ENCODE results near the gene RAP2B.

RAP2B gene

GRCh38 chr3:153150991-153151390 is 11.0 kb upstream of the RAP2B start:
- no peak for TF ChIP-seq CTCF (IDR thresholded peaks at IDR 0.05)

- no peak for TF ChIP-seq CTCF (IDR thresholded peaks at IDR 0.05)
Measured at GRCh38 chr3:153158189-153158588, 3.8 kb upstream of the RAP2B start.

- TF ChIP-seq CTCF (IDR thresholded peaks at IDR 0.05), result no peak
Measured at GRCh38 chr3:153158961-153159735, 2.9 kb upstream of the RAP2B start.

DNA sequence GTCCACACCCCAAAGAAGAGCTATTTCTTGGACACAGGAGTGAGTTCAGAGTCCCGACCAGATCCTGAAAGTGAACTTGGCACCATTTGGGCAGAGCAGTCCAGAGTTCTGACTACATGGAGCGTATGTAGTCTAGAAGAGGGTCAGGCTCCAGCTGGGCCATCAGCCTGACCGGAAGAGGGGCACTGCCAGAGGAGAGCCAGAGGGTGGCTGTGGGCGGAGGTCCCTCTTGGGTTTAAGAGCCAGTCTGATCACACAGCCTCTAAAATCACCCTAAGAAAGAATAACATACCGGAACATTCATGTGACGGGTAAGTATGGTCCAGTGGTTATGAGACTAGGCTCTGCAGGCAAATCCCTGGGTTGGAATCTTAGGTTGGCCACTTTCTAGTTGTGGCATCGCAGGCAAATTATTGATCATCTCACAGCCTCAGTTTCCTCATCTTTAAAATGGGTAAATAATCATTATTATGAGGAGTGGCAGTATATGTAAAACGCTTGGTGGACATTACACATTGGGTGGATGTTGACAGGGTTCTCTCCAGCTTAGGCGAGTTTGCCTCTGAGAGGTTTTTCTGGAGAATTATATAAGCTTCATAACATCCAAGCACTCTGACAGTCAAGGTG is 2.1 kb upstream of the RAP2B start:
- TF ChIP-seq CTCF (IDR thresholded peaks at IDR 0.05), result no peak

GRCh38 chr3:153160451-153161137 is 1.4 kb upstream of the RAP2B start:
- no peak for TF ChIP-seq CTCF (IDR thresholded peaks at IDR 0.05)

GRCh38 chr3:153161138-153161713 is 800 bp upstream of the RAP2B start:
- no peak for TF ChIP-seq CTCF (IDR thresholded peaks at IDR 0.05)

- no peak for TF ChIP-seq CTCF (IDR thresholded peaks at IDR 0.05)
Measured at GRCh38 chr3:153162513-153163392, 727 bp downstream of the RAP2B start.
